Peyer's patch (tissue), 4 donors: ENCODE measurements around the gene CR1L. TPM values are rescaled to one million over a fixed set of nuclear protein-coding genes. Genes with fewer than 3 reads are reported as not detected.

Experiments used
- DNase-seq, 3 donors: peaks; one replicate each; pipeline ENCODE4 v3.0.0-alpha.2; 2017 to 2019
- H3K27ac ChIP-seq, 4 donors: fragments of 200-600 bp; sonication (generic); one replicate each; pipeline ENCODE4 v1.5.1; 2016 to 2019
- H3K27me3 ChIP-seq, 2 donors: fragments of 200-600 bp; sonication (generic); one replicate each; pipeline ENCODE4 v1.5.1; 2019
- H3K36me3 ChIP-seq, 3 donors: fragments of 200-600 bp; sonication (generic); one replicate each; pipeline ENCODE4 v1.5.1; 2016 to 2019
- H3K4me1 ChIP-seq, 4 donors: fragments of 200-600 bp; sonication (generic); one replicate each; pipeline ENCODE4 v1.5.1; 2016 to 2019
- H3K4me3 ChIP-seq, 4 donors: fragments of 200-600 bp; sonication (generic); 1 replicate in 3 of 4; 2 replicates in 1 of 4; pipeline ENCODE4 v1.5.1; 2016 to 2019; ENCODE audit warnings: mild to moderate bottlenecking in 1 of 4
- H3K9me3 ChIP-seq, 4 donors: fragments of 200-600 bp; sonication (generic); one replicate each; pipeline ENCODE4 v1.5.1; 2016 to 2019; ENCODE audit warnings: mild to moderate bottlenecking in 1 of 4
- POLR2A ChIP-seq, 2 donors: fragments of 450-650 bp; IDR thresholded peaks; one replicate each; pipeline ENCODE4 v1.5.1; 2017; ENCODE audit warnings: antibody characterized with exemption in 2 of 2, mild to moderate bottlenecking in 2 of 2, moderate library complexity in 2 of 2
- total RNA-seq, 4 donors: library from RNA; depleted of rRNA; stranded (reverse); fragments of >200 nt; gene quantifications; one replicate each; pipeline ENCODE4 v1.1.0, GENCODE V29; 2016
- TF ChIP-seq, protein P1 (sequence below), 6 experiments: fragments of 450-650 bp in 4 of 6; fragments of 200-600 bp in 2 of 6; sonication (generic) in 1 of 6; IDR thresholded peaks; one replicate each; pipeline ENCODE4 v1.5.1; 2017 to 2019; ENCODE audit warnings: antibody characterized with exemption in 6 of 6, mild to moderate bottlenecking in 3 of 6, moderate library complexity in 1 of 6

Gene CR1L
- total RNA-seq, 4 donors from 2014 or later = not detected

DNA sequence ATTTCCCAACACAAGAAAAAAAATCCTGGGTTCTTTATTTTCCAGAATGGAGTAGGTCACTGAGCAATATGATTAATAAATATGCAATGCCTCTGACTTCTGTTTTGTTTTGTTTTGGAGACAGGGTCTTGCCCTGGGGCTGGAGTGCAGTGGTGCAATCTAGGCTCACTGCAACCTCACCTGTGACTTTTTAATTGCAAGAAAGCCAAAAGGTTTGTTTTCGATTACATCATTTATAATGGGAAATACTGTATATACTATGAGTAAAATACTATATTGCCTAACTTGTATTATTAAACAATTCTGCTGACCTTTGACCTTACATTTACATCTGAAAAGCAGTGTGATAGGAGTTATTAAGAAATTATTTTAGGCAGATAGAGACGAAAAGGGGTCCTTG, 95.3 kb downstream of the CR1L start:
- Histone ChIP-seq H3K36me3 (no peaks in the 10 kb centered on the region), H3K27ac (no peak overlapping the region), H3K9me3 (no peaks in the 10 kb centered on the region), H3K27me3 (no peaks in the 10 kb centered on the region), H3K4me3 (no peak overlapping the region), H3K4me1 (no peaks in the 10 kb centered on the region)
- TF ChIP-seq, protein P1, sequence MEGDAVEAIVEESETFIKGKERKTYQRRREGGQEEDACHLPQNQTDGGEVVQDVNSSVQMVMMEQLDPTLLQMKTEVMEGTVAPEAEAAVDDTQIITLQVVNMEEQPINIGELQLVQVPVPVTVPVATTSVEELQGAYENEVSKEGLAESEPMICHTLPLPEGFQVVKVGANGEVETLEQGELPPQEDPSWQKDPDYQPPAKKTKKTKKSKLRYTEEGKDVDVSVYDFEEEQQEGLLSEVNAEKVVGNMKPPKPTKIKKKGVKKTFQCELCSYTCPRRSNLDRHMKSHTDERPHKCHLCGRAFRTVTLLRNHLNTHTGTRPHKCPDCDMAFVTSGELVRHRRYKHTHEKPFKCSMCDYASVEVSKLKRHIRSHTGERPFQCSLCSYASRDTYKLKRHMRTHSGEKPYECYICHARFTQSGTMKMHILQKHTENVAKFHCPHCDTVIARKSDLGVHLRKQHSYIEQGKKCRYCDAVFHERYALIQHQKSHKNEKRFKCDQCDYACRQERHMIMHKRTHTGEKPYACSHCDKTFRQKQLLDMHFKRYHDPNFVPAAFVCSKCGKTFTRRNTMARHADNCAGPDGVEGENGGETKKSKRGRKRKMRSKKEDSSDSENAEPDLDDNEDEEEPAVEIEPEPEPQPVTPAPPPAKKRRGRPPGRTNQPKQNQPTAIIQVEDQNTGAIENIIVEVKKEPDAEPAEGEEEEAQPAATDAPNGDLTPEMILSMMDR (IDR thresholded peaks at IDR 0.05) = no peak
- no peak for TF ChIP-seq POLR2A (IDR thresholded peaks at IDR 0.05)
- no peak for DNase-seq

DNA sequence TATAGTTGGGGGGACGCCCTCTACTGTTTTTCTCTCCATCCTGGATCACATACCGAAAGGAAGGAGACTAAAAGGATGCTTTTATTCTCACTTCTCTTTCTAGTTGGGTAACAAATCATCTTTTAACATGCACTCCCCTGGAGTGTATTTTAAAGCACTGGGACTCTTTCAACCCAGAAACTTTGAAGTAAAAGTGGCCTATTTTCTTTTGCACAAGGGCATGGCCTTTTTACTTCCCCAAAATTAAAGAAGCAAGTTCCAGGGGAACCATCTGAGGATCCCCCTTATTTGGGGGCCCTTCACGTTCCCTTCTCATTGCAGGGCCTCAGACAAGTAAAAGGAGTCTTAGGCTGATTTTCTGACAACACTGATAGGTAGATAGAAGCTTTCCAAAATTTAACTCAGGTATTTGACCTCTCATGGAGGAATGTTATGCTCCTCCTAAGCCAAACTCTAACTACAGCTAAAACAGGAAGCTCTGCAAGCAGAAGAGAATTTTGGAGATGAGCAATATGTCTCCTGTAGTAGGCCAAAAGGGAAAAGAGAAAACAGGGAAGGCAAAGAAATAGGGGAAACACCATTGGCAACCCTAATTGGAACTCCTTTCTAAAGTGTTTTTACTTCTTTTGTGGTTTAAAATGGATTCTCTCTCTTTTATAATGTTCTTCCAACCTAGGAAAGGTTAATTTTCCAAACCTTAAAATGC, 98.1 kb downstream of the CR1L start:
- no peaks in the 10 kb centered on the region for H3K4me1 ChIP-seq
- no peak for TF ChIP-seq POLR2A (IDR thresholded peaks at IDR 0.05)
- TF ChIP-seq, protein P1 (IDR thresholded peaks at IDR 0.05) = no peak
- DNase-seq = no peak

DNA sequence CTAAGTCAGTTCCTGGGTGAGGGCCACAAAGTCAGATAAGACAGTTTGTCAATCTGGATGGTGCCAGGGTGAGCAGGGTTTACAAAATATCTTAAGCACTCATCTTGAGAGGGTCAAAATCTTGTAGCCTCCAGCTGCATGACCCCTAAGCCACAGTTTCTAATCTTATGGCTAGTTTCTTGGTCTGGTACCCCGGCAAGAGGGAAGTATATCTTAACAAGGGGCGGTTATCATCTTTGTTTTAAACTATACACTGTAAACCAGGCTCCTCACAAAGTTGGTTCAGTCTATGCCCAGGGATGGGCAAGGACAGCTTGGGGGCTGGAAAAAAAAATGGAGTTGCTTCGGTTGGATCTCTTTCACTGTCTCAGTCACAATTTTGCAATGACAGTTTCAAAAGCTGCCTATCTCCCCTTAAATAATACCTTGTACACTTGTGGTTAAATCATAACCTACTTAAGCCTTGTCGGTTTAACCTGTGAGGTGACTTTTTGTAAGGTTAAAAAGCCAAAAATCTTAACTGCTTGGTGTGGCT, 99.1 kb downstream of the CR1L start:
- no peaks in the 10 kb centered on the region for H3K4me1 ChIP-seq
- H3K36me3 ChIP-seq = no peaks in the 10 kb centered on the region
- no peaks in the 10 kb centered on the region for H3K27me3 ChIP-seq
- no peak for DNase-seq
- H3K27ac ChIP-seq = no peak overlapping the region
- no peaks in the 10 kb centered on the region for H3K9me3 ChIP-seq
- no peak overlapping the region for H3K4me3 ChIP-seq
- TF ChIP-seq POLR2A (IDR thresholded peaks at IDR 0.05) = no peak
- TF ChIP-seq, protein P1 (IDR thresholded peaks at IDR 0.05) = no peak

More for the DNA sequence above, 98.1 kb downstream of the CR1L start:
- Histone ChIP-seq H3K4me3 (no peak overlapping the region), H3K27me3 (no peaks in the 10 kb centered on the region), H3K9me3 (no peaks in the 10 kb centered on the region), H3K27ac (no peak overlapping the region), H3K36me3 (no peaks in the 10 kb centered on the region)

DNA sequence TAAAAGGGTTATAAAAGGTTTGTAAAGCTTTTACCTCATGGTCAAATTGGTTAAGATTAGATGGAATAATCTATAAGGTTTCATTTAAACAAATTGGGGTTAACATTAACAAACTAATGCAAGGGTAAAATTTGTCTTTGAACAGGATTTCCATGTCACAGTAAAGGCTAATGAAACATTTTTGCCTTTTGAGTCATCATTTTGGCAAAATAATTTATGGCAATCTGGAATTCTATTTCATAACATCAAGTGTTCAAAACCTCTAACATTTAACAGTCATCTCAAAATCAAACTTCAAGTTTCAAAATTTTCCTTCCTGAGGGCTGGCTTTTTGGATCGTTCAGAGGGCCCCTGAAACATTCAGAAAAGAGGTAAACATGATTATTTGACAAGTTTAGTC, 100.4 kb downstream of the CR1L start:
- TF ChIP-seq POLR2A (IDR thresholded peaks at IDR 0.05) = no peak
- TF ChIP-seq, protein P1 (IDR thresholded peaks at IDR 0.05) = no peak
- Histone ChIP-seq H3K4me3 (no peak overlapping the region), H3K9me3 (no peaks in the 10 kb centered on the region), H3K4me1 (peaks cover 0 to 5% (median 0%) of the 10 kb centered on the region in 4 donors), H3K27ac (no peak overlapping the region), H3K27me3 (no peaks in the 10 kb centered on the region), H3K36me3 (no peaks in the 10 kb centered on the region)
- no peak for DNase-seq

DNA sequence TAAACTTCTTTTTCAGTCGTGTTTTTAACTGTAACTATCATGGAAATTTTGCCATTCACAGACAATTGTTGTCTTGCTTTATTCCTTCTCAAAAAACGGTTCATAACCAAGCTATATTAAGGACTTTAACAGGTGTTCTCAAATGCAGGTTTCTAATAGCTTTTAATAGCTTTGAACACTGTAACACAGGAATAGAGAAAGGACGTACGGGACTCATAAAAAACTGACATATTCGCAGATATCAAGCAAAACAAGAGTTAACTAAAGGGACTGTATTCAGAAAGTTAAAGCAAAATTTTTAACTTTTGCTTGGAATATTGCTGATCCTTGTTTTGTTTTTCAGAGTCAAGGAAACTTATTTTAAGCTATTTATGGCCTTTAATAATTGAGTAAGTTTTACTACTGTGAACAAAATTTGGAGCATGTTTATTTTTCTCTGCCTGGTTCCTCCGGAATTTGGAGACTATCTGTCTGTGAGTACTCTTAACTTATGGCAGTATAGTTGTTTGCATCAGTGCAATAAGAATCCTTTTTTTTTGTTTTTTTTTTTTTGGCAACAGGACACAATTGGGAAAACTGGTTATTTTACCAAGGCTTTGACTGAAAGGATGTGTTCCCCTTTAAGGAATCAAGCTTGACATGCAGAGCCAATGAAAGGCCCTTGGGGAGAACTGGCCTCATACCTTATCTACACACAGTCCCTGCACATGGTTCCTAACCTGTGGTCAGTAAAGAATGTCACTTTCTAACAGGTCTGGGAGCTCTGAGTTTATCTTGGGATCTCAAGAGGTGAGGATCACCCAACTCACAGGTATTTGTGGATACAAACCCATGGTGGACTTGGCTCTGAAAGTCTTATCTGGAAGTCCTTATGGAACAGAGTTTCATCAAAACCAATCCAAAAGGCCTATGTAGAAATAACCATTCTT, 101.2 kb downstream of the CR1L start:
- no peak for DNase-seq

More for the DNA sequence above, 101.2 kb downstream of the CR1L start:
- Histone ChIP-seq H3K27ac (no peak overlapping the region), H3K4me3 (no peak overlapping the region), H3K27me3 (no peaks in the 10 kb centered on the region), H3K9me3 (no peaks in the 10 kb centered on the region), H3K36me3 (no peaks in the 10 kb centered on the region), H3K4me1 (peaks cover 0 to 12% (median 0%) of the 10 kb centered on the region in 4 donors)
- TF ChIP-seq, protein P1 (IDR thresholded peaks at IDR 0.05) = no peak
- no peak for TF ChIP-seq POLR2A (IDR thresholded peaks at IDR 0.05)
